OCI-LY7 (cell line): Measurements from ENCODE around the gene TBC1D4. TPM values are rescaled to one million over a fixed set of nuclear protein-coding genes. Genes with fewer than 3 reads are reported as not detected.
"Not testable (repeated sequence)": the region's sequence is repeated elsewhere in the genome, so short reads cannot be mapped to it uniquely, and the experiment has no call there.

Experiments
- BruUV-seq: library from RNA; stranded (reverse); fragments of 400-500 nt; replicated peaks from 2 replicates; lab custom pipeline; 2021; lab: Mats Ljungman, UMichigan
- CTCF ChIA-PET: fragments of 300-600 bp; sonication (Branson Sonifier 250); formaldehyde crosslinking; loops from one replicate; lab custom pipeline; 2022; ENCODE audit warnings: antibody characterized with exemption; ENCODE audit not compliant: unreplicated experiment; lab: Charles Lee
- POLR2A ChIA-PET: fragments of 300-600 bp; sonication (Branson Sonifier 250); formaldehyde crosslinking; loops from one replicate; lab custom pipeline; 2022; ENCODE audit warnings: antibody characterized with exemption; lab: Charles Lee
- DNase-seq: peaks from one replicate; pipeline ENCODE4 v3.0.0-alpha.2; 2015; ENCODE audit warnings: low spot score
- H2AFZ ChIP-seq: fragments of 200-600 bp; sonication (generic), shearing (Covaris generic); 2 replicates; pipeline ENCODE4 v1.6.1; 2014; ENCODE audit warnings: mild to moderate bottlenecking, antibody characterized with exemption, low read length, moderate library complexity
- H3K27ac ChIP-seq: fragments of 200-600 bp; sonication (generic); 2 replicates; pipeline ENCODE4 v1.5.1; 2014; ENCODE audit warnings: mixed run types, low read depth, mild to moderate bottlenecking, moderate library complexity, low read length, inconsistent platforms; ENCODE audit not compliant: poor library complexity, severe bottlenecking
- H3K36me3 ChIP-seq: fragments of 200-600 bp; sonication (generic); 2 replicates; pipeline ENCODE4 v1.6.1; 2014; ENCODE audit warnings: mild to moderate bottlenecking, antibody characterized with exemption, low read length, moderate library complexity, mixed read lengths; ENCODE audit not compliant: insufficient read depth
- H3K4me1 ChIP-seq: fragments of 200-600 bp; sonication (generic); 2 replicates; pipeline ENCODE4 v1.5.1; 2014; ENCODE audit warnings: mild to moderate bottlenecking, low read length; ENCODE audit not compliant: insufficient read depth, poor library complexity, severe bottlenecking
- H3K4me2 ChIP-seq: fragments of 200-600 bp; sonication (generic); 2 replicates; pipeline ENCODE4 v1.6.1; 2014; ENCODE audit warnings: mild to moderate bottlenecking, low read length
- H3K4me3 ChIP-seq: fragments of 200-600 bp; sonication (generic); 2 replicates; pipeline ENCODE4 v1.5.1; 2014; ENCODE audit warnings: mild to moderate bottlenecking, low read depth, low read length; ENCODE audit not compliant: poor library complexity, severe bottlenecking
- H3K79me2 ChIP-seq: fragments of 200-600 bp; sonication (generic); 2 replicates; pipeline ENCODE4 v1.6.1; 2016; ENCODE audit warnings: low read depth, mild to moderate bottlenecking, low read length, moderate library complexity, mixed read lengths; ENCODE audit not compliant: insufficient read depth
- H3K9me2 ChIP-seq: fragments of 200-600 bp; sonication (generic); 2 replicates; pipeline ENCODE4 v1.6.1; 2016; ENCODE audit warnings: mild to moderate bottlenecking, low read length, mixed read lengths; ENCODE audit not compliant: insufficient read depth
- H3K9me3 ChIP-seq: fragments of 200-600 bp; sonication (generic); 2 replicates; pipeline ENCODE4 v1.6.1; 2014; ENCODE audit warnings: mild to moderate bottlenecking, mixed run types, low read length, mixed read lengths
- H4K20me1 ChIP-seq: fragments of 200-600 bp; sonication (generic); 2 replicates; pipeline ENCODE4 v1.6.1; 2014; ENCODE audit warnings: mild to moderate bottlenecking, antibody characterized with exemption, low read length, moderate library complexity, mixed read lengths; ENCODE audit not compliant: insufficient read depth
- EZH2phosphoT487 ChIP-seq: fragments of 200-600 bp; sonication (generic); IDR thresholded peaks from 2 replicates; pipeline ENCODE4 v1.6.1; 2018; ENCODE audit warnings: low read depth, borderline replicate concordance, mild to moderate bottlenecking, mixed run types, antibody characterized with exemption, low read length, moderate library complexity, mixed read lengths
- intact Hi-C: fragments of 100-400 bp; cut with micrococcal nuclease; formaldehyde crosslinking; loops from one replicate; pipeline ENCODE4 v1.10.0; 2022; ENCODE audit not compliant: unreplicated experiment
- total RNA-seq, 2 experiments: library from RNA; depleted of rRNA in 1 of 2; stranded (reverse); fragments of >200 nt in 1 of 2; shearing (Covaris generic) in 1 of 2; gene quantifications; 2 replicates each; pipeline ENCODE4 v1.2.3, GENCODE V29; 2014 to 2022
- TF ChIP-seq, protein P1 (sequence below): fragments of 200-600 bp; sonication (generic); conservative IDR thresholded peaks from 2 replicates; pipeline ENCODE4 v1.5.1; 2014; ENCODE audit warnings: mild to moderate bottlenecking, antibody characterized with exemption, low read length, moderate library complexity, mixed read lengths

TBC1D4 gene
- total RNA-seq, 2 experiments from 2014 or later: 21.7 to 24.3 TPM

GRCh38 chr13:75352641-75353327, 129.2 kb downstream of the TBC1D4 start:
- Histone ChIP-seq H3K9me2 (no peaks in the 10 kb centered on the region), H3K4me2 (no peak overlapping the region), H3K4me1 (no peaks in the 10 kb centered on the region), H3K27ac (no peak overlapping the region), H3K4me3 (no peak overlapping the region), H3K79me2 (no peaks in the 10 kb centered on the region), H4K20me1 (no peaks in the 10 kb centered on the region), H3K36me3 (peaks cover 39% of the 10 kb centered on the region), H2AFZ (no peak overlapping the region), H3K9me3 (no peaks in the 10 kb centered on the region)
- TF ChIP-seq, protein P1, sequence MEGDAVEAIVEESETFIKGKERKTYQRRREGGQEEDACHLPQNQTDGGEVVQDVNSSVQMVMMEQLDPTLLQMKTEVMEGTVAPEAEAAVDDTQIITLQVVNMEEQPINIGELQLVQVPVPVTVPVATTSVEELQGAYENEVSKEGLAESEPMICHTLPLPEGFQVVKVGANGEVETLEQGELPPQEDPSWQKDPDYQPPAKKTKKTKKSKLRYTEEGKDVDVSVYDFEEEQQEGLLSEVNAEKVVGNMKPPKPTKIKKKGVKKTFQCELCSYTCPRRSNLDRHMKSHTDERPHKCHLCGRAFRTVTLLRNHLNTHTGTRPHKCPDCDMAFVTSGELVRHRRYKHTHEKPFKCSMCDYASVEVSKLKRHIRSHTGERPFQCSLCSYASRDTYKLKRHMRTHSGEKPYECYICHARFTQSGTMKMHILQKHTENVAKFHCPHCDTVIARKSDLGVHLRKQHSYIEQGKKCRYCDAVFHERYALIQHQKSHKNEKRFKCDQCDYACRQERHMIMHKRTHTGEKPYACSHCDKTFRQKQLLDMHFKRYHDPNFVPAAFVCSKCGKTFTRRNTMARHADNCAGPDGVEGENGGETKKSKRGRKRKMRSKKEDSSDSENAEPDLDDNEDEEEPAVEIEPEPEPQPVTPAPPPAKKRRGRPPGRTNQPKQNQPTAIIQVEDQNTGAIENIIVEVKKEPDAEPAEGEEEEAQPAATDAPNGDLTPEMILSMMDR: no peak
- no peak for TF ChIP-seq EZH2phosphoT487
- intact Hi-C loops: no loop called here
- ChIA-PET CTCF (no interaction called here), POLR2A (interaction anchor here (0.6 kb wide), 1 partner anchor 808 kb away, joined by 4 read pairs; no protein-coding TSS in a partner anchor)
- BruUV-seq: no TSS peak
- no peak for DNase-seq

GRCh38 chr13:75351538-75351937, 130.4 kb downstream of the TBC1D4 start:
- H3K9me3 ChIP-seq, H3K9me2 ChIP-seq, POLR2A ChIA-PET, H3K27ac ChIP-seq, BruUV-seq, H3K4me2 ChIP-seq, H4K20me1 ChIP-seq, DNase-seq, intact Hi-C loops, H2AFZ ChIP-seq, H3K4me1 ChIP-seq, H3K79me2 ChIP-seq, H3K4me3 ChIP-seq, CTCF ChIA-PET: not testable (repeated sequence)
- peaks cover 44% of the 10 kb centered on the region for H3K36me3 ChIP-seq

- DNase-seq: no peak
- H3K79me2 ChIP-seq: no peaks in the 10 kb centered on the region
- H2AFZ ChIP-seq: no peak overlapping the region
- H3K9me3 ChIP-seq: no peaks in the 10 kb centered on the region
- H3K36me3 ChIP-seq: peaks cover 40% of the 10 kb centered on the region
- no peaks in the 10 kb centered on the region for H3K9me2 ChIP-seq
- intact Hi-C loops: no loop called here
- no peaks in the 10 kb centered on the region for H3K4me1 ChIP-seq
- H3K4me3 ChIP-seq: no peak overlapping the region
- ChIA-PET CTCF (no interaction called here), POLR2A (interaction anchor here (0.6 kb wide), 1 partner anchor 13 kb away, joined by 3 read pairs; no protein-coding TSS in a partner anchor)
- no peak for TF ChIP-seq EZH2phosphoT487
- TF ChIP-seq, protein P1: no peak
- H3K4me2 ChIP-seq: no peak overlapping the region
- no TSS peak for BruUV-seq
- H4K20me1 ChIP-seq: no peaks in the 10 kb centered on the region
- H3K27ac ChIP-seq: no peak overlapping the region
Measured at GRCh38 chr13:75347925-75348324, 134.0 kb downstream of the TBC1D4 start.
